Motor neuron (in vitro differentiated cells): ENCODE data around the gene SP2. TPM values are rescaled to one million over a fixed set of nuclear protein-coding genes. Genes with fewer than 3 reads are reported as not detected.

Experiments
- ATAC-seq, 8 experiments: fragments of 200-7000 bp; cut with Tn5 transposase; replicated peaks in 6 of 8; 2 replicates each; pipeline ENCODE4 v1.8.0; 2021; ENCODE audit warnings: mild to moderate bottlenecking in 8 of 8, moderate library complexity in 8 of 8
- H3K27ac ChIP-seq, 2 donors: fragments of 250-450 bp; sonication (Bioruptor Pico); 2 replicates each; pipeline ENCODE4 v1.9.0; 2021; ENCODE audit warnings: antibody characterized with exemption in 2 of 2, mild to moderate bottlenecking in 2 of 2, moderate library complexity in 1 of 2
- H3K4me1 ChIP-seq, 2 donors: fragments of 250-450 bp; sonication (Bioruptor Pico); replicated peaks in 1 of 2; 2 replicates each; pipeline ENCODE4 v1.6.1; 2021; ENCODE audit warnings: antibody characterized with exemption in 2 of 2, mild to moderate bottlenecking in 2 of 2, moderate library complexity in 1 of 2
- H3K4me3 ChIP-seq, 5 donors: fragments of 250-450 bp; sonication (Bioruptor Pico); 2 replicates each; pipeline ENCODE4 v1.9.0; 2021; ENCODE audit warnings: antibody characterized with exemption in 5 of 5, mild to moderate bottlenecking in 5 of 5, moderate library complexity in 4 of 5
- WGBS, 10 experiments: fragments of 450-650 bp; shearing (Covaris generic); methylation state at CpG; one replicate each; pipeline ENCODE4 v1.0.0; 2022; 5-methylcytosine and 5-hydroxymethylcytosine counted together
- in situ Hi-C, 9 experiments: fragments of 400-800 bp; cut with MboI; loops; one replicate each; pipeline ENCODE4 v1.15.0; 2021; ENCODE audit warnings: low sequenced_read_pairs in 9 of 9, low pct_unique_long_range_greater_than_20kb in 2 of 9; ENCODE audit not compliant: unreplicated experiment in 9 of 9
- total RNA-seq, 8 experiments: library from RNA; unstranded; fragments of 300-600 nt; gene quantifications; 2 replicates each; pipeline versions ENCODE4 v1.2.3 to v1.2.4, GENCODE V29; 2022

SP2 gene
- total RNA-seq, 8 experiments from 2014 or later = 1.4 to 6.9 (median 4.4) TPM

DNA sequence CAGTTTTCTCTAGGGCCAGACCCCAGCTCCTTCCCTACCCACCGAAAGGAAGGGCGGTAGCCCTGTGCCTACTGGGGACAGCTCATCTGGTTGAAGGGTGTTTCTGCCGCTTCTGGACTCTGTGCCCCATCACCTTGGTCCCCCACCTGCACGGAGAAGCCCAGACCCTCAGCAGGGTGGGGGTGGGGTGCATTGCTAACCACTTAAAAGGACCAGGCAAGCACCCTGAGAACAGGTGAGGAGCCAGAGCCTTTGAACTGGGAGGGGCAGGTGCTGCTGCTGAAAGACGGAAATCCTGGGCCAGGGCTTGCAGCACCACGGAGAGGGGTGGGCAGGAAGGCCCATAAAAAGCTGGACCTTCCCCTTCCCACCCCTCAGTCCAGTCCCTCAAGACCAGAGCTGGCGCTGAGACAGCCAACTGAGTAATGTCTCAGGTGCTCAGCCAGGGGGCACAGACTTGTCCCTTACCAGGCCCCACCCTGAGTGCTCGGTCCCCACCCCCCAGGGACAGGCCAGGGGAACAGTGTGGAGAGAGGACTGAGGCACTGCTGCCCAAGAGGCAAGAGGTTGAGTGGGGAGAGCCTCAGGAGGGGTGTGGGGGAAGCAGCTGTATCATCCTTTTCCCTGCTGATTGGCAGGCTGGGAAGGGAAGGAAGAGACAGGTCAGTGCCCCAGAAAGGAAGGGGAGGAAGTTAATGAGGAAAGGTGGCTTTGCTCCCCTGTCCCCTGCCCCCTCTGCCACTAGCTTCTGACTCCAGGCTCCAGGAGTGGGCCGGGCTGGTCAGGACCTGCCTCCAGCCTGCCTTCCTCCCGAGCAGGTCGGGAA, 10.9 kb upstream of the SP2 start:
- 20 to 74% (median 49%) methylated on average over 1 to 3 of the region's 11 CpGs; no CpG with 5 or more reads in 6 of the 10 experiments for WGBS, 10 experiments
- no peaks in the 10 kb centered on the region for H3K4me1 ChIP-seq
- H3K27ac ChIP-seq = no peak overlapping the region
- ATAC-seq = no peak
- no peak overlapping the region for H3K4me3 ChIP-seq
- in situ Hi-C loops = loop anchor here in 1 of 9 experiments (5.0 kb wide), 1 partner anchor 43 kb away; the partner anchor contains the start of gene SCRN2

DNA sequence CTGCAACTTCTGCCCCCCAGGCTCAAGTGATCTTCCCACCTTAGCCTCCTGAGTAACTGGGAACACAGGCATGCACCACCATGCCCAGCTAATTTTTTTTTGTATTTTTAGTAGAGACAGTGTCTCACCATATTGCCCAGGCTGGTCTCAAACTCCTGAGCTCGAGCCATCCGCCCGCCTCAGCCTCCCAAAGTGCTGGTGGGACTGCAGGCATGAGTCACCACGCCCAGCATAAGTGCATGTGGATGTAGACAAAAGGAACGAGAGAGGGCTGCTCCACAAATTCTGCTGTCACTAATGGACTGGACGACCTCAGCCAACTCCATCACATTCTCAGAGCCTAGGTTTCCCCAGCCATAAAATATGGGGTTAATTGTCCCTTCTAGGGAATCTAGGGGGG, 7.7 kb upstream of the SP2 start:
- in situ Hi-C loops = loop anchor here in 1 of 9 experiments (5.0 kb wide), 1 partner anchor 46 kb away; the partner anchor contains the start of gene SCRN2
- WGBS, 10 experiments = 0 to 71% (median 25%) methylated on average over 1 to 6 of the region's 6 CpGs; no CpG with 5 or more reads in 3 of the 10 experiments
- ATAC-seq = peak in 1 of 8 experiments; percentile 25
- Histone ChIP-seq H3K4me1 (no peaks in the 10 kb centered on the region), H3K4me3 (no peak overlapping the region), H3K27ac (no peak overlapping the region)

DNA sequence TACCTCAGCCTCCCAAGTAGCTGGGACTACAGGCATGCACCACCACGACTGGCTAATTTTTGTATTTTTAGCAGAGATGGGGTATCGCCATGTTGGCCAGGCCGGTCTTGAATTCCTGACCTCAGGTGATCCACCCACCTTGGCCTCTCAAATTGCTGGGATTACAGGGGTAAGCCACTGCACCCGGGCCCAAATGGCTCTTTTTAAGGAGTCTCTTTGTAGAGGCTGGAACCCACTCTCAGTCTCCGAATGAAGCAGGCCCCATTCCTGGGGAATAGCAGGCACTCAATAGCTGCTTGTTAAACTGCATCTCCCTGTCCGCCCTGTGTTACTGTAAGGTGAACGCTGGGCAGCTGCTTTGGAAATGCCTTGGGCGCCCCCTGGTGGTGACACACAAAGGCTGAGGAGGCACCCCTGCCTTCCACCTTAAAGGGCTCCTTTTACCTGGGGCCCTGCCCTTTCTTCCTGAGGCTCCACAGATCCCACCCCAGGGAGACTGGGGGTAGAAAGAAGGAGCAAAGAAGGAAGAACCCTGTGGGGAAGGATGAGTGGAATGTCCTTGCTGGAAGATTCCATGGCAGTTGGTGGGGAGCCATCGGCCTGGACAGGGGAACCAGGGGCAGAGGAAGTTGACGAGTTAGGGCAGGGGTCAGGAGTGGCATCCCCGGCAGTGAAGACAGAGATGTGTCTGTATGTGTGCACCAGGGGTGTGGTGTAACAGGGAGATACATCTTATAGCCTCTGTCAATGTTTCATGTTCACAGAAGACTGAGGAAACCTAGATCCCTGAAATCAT, 6.1 kb upstream of the SP2 start:
- in situ Hi-C loops = loop anchor here in 3 of 9 experiments (5.0 to 10.0 kb wide), 2 partner anchors 45 to 48 kb away; partner anchors contain the start of gene SCRN2 (in 3 of the 3)
- Histone ChIP-seq H3K27ac (no peak overlapping the region), H3K4me3 (no peak overlapping the region), H3K4me1 (peaks cover 3 to 4% of the 10 kb centered on the region in 2 donors)
- WGBS, 10 experiments = 0 to 93% (median 40%) methylated on average over 1 to 10 of the region's 11 CpGs; no CpG with 5 or more reads in 3 of the 10 experiments
- ATAC-seq = peak; percentile 94 to 100 (median 96)

DNA sequence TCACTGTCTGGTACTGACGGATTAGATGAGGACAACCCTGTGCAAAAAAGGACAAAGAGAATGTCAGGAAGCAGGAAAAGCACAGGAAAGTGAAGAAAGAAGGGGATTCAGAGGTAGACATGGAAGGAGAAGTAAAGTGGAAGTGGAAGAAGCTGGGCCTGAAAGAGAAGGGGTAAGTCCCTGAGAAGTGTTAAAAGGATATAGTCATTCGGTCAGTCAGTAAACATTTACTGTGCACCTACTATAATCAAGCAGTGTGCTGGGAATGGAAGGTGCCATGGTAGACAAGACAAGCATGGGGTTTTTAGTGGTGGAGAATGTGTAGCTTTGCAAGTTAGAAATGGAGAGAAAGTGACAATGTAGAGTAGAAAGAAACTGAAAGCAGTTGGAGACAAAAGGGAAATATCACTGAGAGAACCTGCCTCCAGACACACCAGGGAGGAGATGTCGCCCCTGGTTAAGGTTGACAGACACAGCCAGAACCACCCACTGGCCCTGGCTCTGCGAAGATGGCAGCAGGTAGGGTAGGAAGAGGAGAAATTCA, 4.4 kb upstream of the SP2 start:
- Histone ChIP-seq H3K4me1 (peaks cover 4 to 5% of the 10 kb centered on the region in 2 donors), H3K4me3 (no peak overlapping the region), H3K27ac (no peak overlapping the region)
- ATAC-seq = no peak
- WGBS, 10 experiments = 46 to 87% (median 80%) methylated on average over 1 to 3 of the region's 4 CpGs; no CpG with 5 or more reads in 2 of the 10 experiments
- in situ Hi-C loops = loop anchor here in 2 of 9 experiments (5.0 to 10.0 kb wide), 2 partner anchors 47 to 49 kb away; partner anchors contain the start of gene SCRN2 (in 2 of the 2)

DNA sequence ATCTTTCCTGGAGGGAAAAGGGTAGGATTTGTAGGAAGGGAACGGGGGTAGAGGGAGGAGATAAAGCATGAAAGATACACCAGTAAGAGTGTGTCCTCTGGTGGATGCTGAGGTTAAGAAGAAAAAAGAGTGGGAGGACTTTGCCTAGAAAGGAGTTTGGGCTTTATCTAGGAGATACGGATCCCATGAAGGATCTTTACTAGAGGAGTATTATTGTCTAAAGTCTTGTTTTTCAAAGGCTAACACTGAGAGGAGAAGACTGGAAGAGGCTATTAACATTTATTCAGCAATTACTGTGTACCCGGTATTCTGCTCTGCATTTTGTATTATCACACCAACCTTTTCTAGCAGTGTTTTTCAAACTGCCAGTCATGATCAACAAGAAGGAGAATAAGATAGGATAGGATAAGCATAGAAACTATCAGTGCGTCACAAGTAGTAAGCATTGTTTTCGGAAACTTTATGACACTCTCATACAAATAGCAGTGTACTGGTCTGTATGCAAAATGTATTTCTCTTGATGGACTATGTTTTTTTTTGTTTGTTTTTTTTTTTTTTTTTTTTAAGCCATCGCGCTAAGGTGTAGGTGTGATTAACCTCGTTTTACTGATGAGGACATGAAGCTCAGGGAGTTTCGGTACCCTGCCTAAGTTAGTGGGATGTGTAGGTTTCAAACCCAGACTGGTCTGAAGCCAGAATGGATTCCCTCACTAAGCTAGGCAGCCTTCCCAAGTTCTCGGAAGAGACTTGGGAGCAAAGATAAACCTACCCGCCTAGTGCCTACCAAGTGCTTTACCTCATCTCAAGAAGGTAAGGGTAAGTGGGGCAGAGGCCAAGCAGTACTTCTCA, 1.3 kb upstream of the SP2 start:
- 32 to 64% (median 52%) methylated on average over 2 to 10 of the region's 11 CpGs for WGBS, 10 experiments
- no peak for ATAC-seq

DNA sequence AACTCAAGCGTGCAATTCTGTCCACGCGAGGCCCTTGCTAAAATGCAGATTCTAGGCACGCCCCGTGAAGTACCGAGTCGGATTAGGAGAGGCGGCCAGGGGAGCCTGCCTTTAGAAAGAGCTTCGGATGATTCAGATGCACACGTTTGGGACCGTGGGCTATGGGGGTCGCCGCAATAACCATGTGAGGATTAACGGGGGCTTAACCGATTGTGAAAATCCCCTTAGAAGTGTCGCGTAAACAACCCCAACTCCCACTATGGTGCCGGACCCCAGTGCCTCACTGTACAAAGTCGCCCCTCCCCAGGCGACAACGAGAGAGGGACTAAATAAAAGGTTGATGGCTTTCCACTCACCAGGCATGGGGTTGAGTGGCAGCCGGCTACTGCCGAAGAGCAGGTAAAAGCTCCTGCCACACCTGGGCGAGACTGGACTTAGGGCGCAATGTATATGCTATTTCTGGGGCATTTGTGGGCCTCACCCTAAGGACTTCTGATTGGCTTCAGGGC, 635 bp upstream of the SP2 start:
- ATAC-seq = peak in 3 of 8 experiments; percentile 3 to 9 (median 9)
- WGBS, 10 experiments = 0 to 10% (median 0%) methylated on average over 1 to 10 of the region's 25 CpGs; no CpG with 5 or more reads in 5 of the 10 experiments
- H3K4me1 ChIP-seq = peaks cover 8 to 10% of the 10 kb centered on the region in 2 donors
- H3K4me3 ChIP-seq = peak overlapping the region; percentile 65 to 93 (median 76)
- H3K27ac ChIP-seq = peak overlapping the region; percentile 13 to 61
- in situ Hi-C loops = loop anchor here in 1 of 9 experiments (10.0 kb wide), 1 partner anchor 51 kb away; the partner anchor contains the start of gene SCRN2

More for the DNA sequence above, 1.3 kb upstream of the SP2 start:
- Histone ChIP-seq H3K4me1 (peaks cover 8 to 10% of the 10 kb centered on the region in 2 donors), H3K4me3 (peak overlapping the region; percentile 65 to 93 (median 76)), H3K27ac (peak overlapping the region in 1 of 2 donors; percentile 61)
- in situ Hi-C loops = loop anchor here in 2 of 9 experiments (5.0 to 10.0 kb wide), 2 partner anchors 50 to 52 kb away; partner anchors contain the start of gene SCRN2 (in 2 of the 2)

DNA sequence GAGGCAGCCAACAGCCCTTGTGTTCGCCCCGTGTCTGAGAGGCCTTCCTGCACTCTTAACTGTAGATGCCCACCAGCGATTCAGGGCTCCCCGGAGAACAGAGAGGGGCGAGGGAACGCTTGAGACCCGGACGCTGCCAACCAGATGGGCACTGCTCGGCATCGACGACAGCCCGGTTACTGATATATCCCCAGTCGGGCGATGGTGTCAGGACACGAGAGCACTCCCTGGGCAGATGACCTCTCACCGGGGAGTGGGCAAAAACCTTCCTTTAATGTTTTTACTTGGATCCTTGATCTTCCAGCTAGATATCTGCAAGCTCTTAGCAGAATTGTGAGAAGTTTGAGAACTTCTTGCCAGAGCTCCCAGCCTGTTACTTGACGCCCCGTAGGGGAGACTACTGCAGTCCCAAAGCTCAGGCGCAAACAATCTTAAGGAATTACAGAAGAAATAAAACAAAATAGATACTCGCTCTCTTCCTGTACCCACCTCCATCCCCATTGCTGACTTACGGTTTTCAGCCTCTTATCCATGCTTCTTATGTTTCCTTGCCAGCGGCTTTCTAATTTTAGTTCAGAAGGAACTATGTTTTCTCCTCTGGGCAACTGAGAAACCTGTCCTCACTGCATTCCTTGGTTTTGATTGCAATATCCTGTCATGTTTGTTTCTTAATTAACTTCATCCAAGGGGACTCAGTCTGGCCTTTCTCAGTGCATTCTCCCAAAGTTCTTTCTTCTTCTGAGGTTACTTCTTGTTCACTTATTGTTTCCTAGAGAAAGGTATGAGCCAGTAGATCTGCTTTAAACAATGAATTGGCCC, 845 bp downstream of the SP2 start:
- in situ Hi-C loops = loop anchor here in 1 of 9 experiments (10.0 kb wide), 1 partner anchor 52 kb away; the partner anchor contains the start of gene SCRN2
- Histone ChIP-seq H3K4me1 (peaks cover 8 to 10% of the 10 kb centered on the region in 2 donors), H3K4me3 (peak overlapping the region; percentile 87 to 97 (median 90)), H3K27ac (peak overlapping the region; percentile 99 to 100)
- no peak for ATAC-seq
- WGBS, 10 experiments = 0 to 31% (median 6%) methylated on average over 2 to 16 of the region's 22 CpGs; no CpG with 5 or more reads in 1 of the 10 experiments

DNA sequence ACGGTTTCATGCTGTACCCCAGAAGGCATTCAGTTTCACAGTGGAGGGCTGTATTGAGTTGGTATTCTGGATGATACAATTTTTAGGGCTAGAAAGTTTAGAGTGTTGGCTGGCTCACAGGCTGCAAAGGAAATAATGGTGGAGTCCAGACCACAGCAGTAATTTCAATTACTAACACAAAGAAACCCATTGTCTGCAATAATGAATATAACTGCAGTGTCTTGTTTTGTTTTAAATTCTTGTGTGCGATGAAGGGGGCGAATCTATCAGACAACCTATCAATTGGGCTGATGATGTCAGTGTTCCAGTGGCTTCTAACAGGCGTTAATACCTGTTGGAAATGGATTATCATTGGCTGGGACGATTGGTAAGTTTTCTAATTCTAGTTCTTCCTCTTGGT, 1.5 kb downstream of the SP2 start:
- no peak for ATAC-seq
- Histone ChIP-seq H3K4me1 (peaks cover 8 to 10% of the 10 kb centered on the region in 2 donors), H3K4me3 (peak overlapping the region in 1 of 5 donors; percentile 90), H3K27ac (no peak overlapping the region)
- in situ Hi-C loops = loop anchor here in 1 of 9 experiments (10.0 kb wide), 1 partner anchor 53 kb away; the partner anchor contains the start of gene SCRN2
- WGBS, 10 experiments = 73 to 100% (median 81%) methylated on average over 2 to 5 of the region's 5 CpGs

DNA sequence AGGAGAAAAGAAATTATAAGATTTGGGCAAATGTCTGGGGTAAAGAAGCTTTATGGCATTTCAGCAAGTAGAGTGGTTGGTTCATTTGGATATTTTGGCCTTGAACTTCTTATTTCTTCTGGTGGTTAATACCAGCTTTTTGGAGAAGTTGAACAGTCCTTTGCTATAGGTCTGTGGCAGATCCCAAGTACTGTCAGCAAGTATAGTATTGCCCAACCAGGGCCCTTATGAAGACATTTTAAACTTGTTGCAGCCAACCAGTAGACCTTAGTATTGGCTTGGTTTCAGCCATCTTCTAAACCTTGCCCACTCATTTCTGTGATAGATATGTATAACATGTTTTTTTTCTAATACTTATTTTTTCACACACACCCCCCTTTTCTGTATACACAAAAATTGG, 2.2 kb downstream of the SP2 start:
- in situ Hi-C loops = loop anchor here in 1 of 9 experiments (10.0 kb wide), 1 partner anchor 53 kb away; the partner anchor contains the start of gene SCRN2
- H3K4me3 ChIP-seq = no peak overlapping the region
- no peak for ATAC-seq
- peaks cover 8 to 10% of the 10 kb centered on the region in 2 donors for H3K4me1 ChIP-seq
- no peak overlapping the region for H3K27ac ChIP-seq

DNA sequence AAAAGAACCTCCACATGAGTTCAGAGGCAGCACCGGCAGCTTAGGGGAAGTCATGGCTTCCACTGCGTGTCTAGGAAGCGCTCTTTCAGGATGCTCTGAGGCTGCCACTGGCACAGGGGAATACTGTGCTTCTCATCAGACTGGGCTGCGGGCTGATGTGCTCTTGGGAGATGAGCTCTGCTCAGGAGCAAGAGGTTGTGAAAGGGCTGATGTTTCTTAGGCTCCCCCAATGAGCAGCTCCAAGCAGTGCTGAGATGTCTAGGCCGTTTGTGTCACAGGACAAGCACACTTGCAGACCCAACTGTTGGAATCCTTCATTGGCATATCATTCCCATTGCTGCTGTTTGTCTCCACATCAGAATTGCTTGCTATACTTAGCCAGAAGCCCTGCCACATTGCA, 3.6 kb downstream of the SP2 start:
- in situ Hi-C loops = loop anchor here in 1 of 9 experiments (10.0 kb wide), 1 partner anchor 55 kb away; the partner anchor contains the start of gene SCRN2
- Histone ChIP-seq H3K4me1 (peaks cover 8 to 9% of the 10 kb centered on the region in 2 donors), H3K27ac (no peak overlapping the region), H3K4me3 (no peak overlapping the region)
- WGBS, 10 experiments = 75 to 100% (median 94%) methylated on average over 1 to 5 of the region's 5 CpGs; no CpG with 5 or more reads in 4 of the 10 experiments
- no peak for ATAC-seq

DNA sequence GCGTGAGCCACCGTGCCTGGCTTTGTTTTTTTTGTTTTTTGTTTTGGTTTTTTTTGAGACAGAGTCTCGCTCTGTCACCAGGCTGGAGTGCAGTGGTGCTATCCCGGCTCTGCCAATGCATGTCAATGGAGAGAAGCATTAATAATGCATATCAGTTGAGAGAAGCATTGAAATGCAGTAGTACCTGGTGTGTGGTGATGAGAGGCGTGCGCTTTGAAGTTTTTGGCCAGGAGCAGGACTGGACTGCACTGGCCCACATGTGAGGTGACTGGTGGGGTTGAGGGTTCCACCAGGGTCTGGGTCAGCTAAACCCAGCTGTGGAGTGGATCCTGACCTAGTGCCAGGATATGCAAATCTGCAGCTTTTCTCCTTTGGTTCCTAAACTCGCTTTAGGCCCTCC, 5.4 kb downstream of the SP2 start:
- WGBS, 10 experiments = 62 to 83% (median 80%) methylated on average over 1 to 6 of the region's 7 CpGs; no CpG with 5 or more reads in 5 of the 10 experiments
- no peak overlapping the region for H3K27ac ChIP-seq
- H3K4me1 ChIP-seq = peaks cover 5% of the 10 kb centered on the region in 2 donors
- no peak overlapping the region for H3K4me3 ChIP-seq
- no peak for ATAC-seq
- in situ Hi-C loops = no loop called here
